GM12891 (cell line): ENCODE results near the gene MUSTN1.

ENCODE experiments used
- DNase-seq: peaks from one replicate; pipeline ENCODE4 v3.0.0; 2011; ENCODE audit warnings: low spot score; ENCODE audit not compliant: insufficient read length
- FAIRE-seq: peaks from 2 replicates; lab custom pipeline; 2011; peaks lifted over from hg19 to GRCh38; lab: Jason Lieb, UNC
- PAX5 ChIP-seq: IDR thresholded peaks from 2 replicates; pipeline ENCODE4 v1.6.1; 2011; ENCODE audit warnings: low read length, moderate library complexity, mild to moderate bottlenecking; ENCODE audit not compliant: insufficient read depth, severe bottlenecking
- POLR2A ChIP-seq: IDR thresholded peaks from 2 replicates; pipeline ENCODE4 v1.6.1; 2011; ENCODE audit warnings: low read depth, low read length, control low read depth
- POLR2AphosphoS5 ChIP-seq: IDR thresholded peaks from 2 replicates; pipeline ENCODE4 v1.6.1; 2011; ENCODE audit warnings: low read depth, low read length, control low read depth
- POU2F2 ChIP-seq: IDR thresholded peaks from 2 replicates; pipeline ENCODE4 v1.6.1; 2011; ENCODE audit warnings: low read depth, mild to moderate bottlenecking, control low read depth, low read length, moderate library complexity
- SPI1 ChIP-seq: IDR thresholded peaks from 2 replicates; pipeline ENCODE4 v1.6.1; 2011; ENCODE audit warnings: low read depth, low read length, control low read depth
- TAF1 ChIP-seq: IDR thresholded peaks from 2 replicates; pipeline ENCODE4 v1.6.1; 2011; ENCODE audit warnings: low read depth, low read length, control low read depth

Gene MUSTN1

DNA sequence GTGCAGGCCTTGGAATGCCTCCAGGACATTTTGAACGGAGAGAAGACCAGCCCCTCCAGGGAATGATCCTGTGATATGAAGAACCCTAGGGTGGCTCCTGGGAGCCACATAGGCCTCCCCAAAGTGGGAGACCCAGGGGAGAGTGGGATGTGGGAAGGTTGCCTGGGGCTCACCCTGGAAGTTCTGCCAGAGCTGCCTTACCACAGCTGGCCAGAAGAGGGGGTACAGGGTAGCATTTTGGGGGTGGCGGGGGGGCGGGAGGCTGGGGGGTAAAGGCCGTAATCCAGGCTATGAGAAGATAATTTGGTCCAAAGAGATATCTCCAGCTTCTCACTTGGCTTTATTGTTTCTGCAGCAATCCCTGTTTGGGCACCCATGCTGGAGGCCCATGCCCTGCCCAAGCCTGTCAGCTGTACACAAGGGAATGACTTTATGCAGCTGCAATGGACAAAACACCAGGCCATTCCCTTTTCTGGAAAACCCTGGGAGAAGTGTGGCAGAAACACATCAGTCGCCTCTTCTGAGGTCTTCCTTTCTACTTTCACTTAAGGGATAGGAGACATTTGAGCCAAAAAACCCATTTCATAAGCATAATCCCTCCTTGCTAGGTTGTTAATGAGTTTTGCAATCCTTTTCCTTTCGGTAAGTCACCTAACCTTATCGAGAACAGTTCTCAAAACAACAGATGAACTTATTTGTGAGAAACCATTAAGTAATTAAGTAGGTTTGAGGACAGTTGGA lies 11.0 kb upstream of the MUSTN1 start:
- peak; percentile 56 for FAIRE-seq
- no peak for TF ChIP-seq PAX5
- no peak for TF ChIP-seq POU2F2
- no peak for TF ChIP-seq TAF1
- TF ChIP-seq POLR2A = no peak
- no peak for TF ChIP-seq POLR2AphosphoS5
- TF ChIP-seq SPI1 = no peak
- no peak for DNase-seq

DNA sequence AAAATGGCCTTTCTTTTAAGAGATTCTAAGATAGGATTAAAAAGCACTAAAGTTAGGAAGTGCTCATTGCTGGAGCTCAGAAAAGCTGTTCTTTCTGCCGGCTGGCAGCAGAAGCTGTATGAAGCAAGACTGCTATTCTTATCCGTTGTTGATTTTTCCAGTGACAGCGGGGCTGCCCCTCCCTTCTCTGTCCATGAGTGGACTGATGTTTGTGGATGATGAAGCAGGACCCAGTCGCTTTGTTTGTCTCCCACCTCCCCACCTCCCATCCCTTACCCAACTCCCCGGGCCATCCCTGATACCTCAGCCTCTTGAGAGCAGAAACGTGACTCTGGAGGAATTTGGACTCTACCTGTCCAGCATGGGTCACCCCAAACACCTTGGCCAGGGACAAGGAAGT lies 10.3 kb upstream of the MUSTN1 start:
- DNase-seq = no peak
- no peak for TF ChIP-seq POLR2AphosphoS5
- TF ChIP-seq TAF1 = no peak
- no peak for TF ChIP-seq POLR2A
- no peak for TF ChIP-seq SPI1
- TF ChIP-seq PAX5 = no peak
- no peak for TF ChIP-seq POU2F2
- FAIRE-seq = no peak

DNA sequence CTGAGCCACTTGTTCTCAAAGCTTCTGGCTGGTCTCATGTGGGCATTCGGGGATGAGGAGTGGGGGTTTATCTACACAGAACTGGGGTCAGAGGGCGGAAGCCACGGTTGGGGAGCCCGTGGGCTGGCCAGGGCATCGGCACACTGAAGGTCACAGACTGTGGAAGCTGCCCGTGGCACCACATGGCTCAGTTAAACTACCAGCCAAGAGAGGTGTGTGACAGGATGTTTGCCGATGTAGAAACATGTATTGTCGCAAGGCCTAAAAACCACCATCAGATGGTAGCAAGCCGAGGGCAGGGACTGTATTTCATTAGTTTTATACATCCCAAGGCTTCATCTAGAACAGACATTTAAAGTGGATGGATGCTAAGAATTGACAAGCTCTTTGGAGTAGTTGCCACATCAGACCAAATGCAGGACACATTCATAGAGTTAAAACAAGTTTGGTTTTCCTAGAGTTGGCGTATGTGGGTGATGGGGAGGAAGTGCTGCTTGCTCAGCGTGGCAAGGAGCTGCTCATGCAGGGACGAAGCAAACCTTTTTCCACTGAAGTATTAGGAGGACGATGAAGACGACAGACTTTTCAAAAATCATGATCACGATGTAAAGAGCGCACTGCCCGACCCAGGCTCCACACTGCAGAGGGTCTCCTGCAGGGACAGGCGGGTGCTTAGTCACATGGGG lies 9.6 kb upstream of the MUSTN1 start:
- TF ChIP-seq POU2F2 (no peak), SPI1 (no peak), POLR2AphosphoS5 (no peak), PAX5 (no peak), POLR2A (no peak), TAF1 (no peak)
- FAIRE-seq (no peak), DNase-seq (no peak)

DNA sequence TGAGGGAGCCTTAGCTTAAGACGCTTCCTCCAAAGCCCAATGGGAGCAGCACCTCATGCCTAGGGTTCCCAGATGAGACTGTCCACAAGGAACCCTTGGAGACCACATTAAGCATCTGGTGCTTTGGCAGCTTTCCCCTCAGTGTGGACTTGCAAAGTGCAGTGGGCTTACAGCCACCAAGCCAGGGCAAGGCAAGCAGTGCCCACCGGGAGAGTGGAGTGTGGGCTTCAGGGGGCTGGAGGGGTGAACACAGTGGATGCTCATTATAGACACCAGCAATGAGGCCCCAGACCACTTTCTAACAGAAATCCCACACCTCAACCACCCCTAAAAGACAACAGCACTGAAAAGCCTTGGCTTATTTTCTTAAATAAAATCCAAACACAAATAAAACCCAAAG lies 9.1 kb upstream of the MUSTN1 start:
- no peak for DNase-seq
- no peak for TF ChIP-seq SPI1
- no peak for TF ChIP-seq POU2F2
- no peak for TF ChIP-seq PAX5
- no peak for TF ChIP-seq POLR2AphosphoS5
- no peak for TF ChIP-seq POLR2A
- no peak for TF ChIP-seq TAF1
- no peak for FAIRE-seq

DNA sequence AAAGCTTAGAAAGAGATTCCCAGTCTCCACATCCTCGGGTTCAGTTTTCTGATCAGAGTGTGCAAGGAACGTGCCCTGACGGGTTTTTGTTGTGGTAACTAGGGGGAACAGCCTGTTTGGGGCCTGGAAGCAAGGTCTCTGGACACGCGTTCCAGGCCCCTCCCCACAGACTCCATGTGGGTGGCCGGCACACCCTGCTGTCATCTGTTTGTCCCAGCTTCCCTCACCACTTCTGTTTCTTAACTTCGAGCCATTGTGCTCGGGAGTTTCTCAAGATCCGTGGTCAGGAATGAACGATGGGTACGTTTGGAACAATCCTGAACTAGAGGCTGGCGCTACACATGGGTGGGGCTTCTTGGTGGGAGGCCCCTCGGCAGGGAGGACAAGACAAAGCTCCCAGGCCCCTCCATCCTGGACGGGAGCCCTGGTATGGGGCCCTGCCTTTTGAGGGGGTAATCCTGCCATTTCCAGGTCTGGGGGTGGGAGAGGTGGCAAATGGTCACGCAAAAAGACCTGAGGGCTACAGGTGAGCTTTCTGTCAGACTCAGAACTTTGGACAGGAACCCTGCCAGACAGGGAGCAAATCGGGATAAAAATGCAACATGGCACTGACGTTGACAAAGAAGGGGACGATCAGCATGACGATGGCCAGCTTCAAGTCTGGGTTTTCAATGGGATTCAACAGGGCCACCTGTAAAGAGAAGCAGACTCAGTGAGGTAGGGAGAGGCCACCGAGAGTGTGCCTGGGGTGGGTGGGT lies 8.5 kb upstream of the MUSTN1 start:
- DNase-seq (no peak), FAIRE-seq (no peak)
- TF ChIP-seq POLR2A (no peak), POLR2AphosphoS5 (no peak), SPI1 (no peak), PAX5 (no peak), TAF1 (no peak), POU2F2 (no peak)

DNA sequence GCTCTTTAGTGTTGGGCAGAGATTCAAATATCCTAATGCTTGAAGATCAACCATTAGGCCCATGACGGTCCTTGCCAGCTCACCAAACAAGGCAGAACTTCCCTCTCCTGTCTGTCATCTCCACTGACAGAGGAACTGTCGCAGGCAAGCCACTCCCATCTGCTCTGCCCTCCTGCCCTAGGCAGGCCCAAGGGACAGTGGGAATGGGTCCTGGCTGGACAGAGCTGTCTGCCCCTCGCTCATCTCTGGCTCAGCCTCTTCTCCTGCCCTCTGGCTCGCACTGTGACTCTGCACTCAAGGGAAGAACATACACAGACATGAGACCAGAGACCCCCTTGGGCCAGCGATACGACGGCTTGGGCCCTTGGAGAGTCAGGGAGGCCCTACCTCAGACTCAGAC lies 7.6 kb upstream of the MUSTN1 start:
- DNase-seq (no peak), FAIRE-seq (no peak)
- no peak for TF ChIP-seq SPI1
- TF ChIP-seq POLR2AphosphoS5 = no peak
- no peak for TF ChIP-seq PAX5
- TF ChIP-seq TAF1 = no peak
- no peak for TF ChIP-seq POLR2A
- no peak for TF ChIP-seq POU2F2

DNA sequence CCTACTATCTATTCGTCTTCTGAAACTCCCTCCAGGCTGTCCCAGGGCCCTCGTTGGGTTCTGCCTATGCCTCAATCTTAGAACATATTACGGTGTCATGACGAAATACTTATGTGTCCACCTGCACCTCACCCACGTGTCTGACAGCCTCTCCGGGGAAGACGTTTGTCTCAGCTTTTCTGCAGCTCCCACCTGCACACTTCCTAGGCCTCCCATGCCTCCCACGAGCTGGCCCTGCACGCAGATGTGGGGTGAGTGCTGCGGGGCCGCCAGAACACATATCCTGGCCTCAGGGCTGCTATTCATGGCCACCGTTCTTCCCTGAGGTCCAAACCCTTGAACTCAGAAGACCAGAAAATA lies 7.1 kb upstream of the MUSTN1 start:
- DNase-seq = no peak
- TF ChIP-seq POLR2A (no peak), POLR2AphosphoS5 (no peak), POU2F2 (no peak), SPI1 (no peak), PAX5 (no peak), TAF1 (no peak)
- FAIRE-seq = no peak

DNA sequence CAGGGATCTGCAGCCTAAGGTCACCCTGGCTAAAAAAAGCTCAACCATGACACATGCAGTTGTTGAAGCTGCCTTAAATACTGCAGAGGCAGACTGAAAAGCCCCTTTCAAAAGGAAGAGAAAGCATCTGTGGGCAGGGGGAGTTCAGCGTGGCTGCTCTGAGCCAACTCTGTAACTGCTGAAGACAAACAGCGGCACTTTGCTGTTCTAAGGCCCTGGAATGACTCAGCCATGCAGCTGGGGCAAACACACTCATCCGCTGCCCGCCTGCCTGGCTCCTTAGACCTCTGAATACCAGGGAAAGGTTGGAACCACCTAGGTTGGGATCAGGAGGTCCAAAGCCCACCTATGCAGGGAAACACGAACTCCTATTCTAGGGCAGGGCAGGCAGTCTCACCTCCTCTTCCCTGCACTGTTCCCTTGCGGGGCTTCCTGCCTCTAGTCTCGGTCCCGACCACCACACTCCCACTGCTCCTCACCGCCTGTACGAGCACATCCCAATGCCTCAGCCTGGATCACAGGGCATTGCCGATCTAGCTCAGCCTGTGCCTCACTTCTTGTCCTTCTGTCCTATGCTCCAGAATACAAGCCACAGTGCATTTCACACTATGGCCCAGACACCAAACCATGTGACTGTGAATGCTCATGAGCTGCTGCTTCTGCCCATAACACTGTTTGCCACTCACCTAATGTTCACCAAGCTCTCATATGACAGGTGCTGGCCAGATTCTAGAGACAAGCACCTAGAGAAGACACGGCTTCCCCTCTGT lies 6.6 kb upstream of the MUSTN1 start:
- no peak for TF ChIP-seq POLR2A
- 0 out of 2 replicates have a peak, but pooled peaks have one; percentile 17 for TF ChIP-seq SPI1
- DNase-seq = no peak
- FAIRE-seq = peak; percentile 23
